Left ventricle myocardium superior (tissue), 1 donor: ENCODE results near the gene TIAM1. TPM values are rescaled to one million over a fixed set of nuclear protein-coding genes. Genes with fewer than 3 reads are reported as not detected.

Source experiments
- ATAC-seq: fragments of 200-7000 bp; cut with Tn5 transposase; one replicate; pipeline ENCODE4 v1.9.1; 2020; ENCODE audit warnings: mild to moderate bottlenecking, moderate library complexity
- DNase-seq: peaks from one replicate; pipeline ENCODE4 v3.0.0-alpha.2; 2020
- intact Hi-C: fragments of 100-400 bp; cut with micrococcal nuclease; formaldehyde crosslinking; loops from one replicate; pipeline ENCODE4 v1.11.0; 2022
- total RNA-seq: library from RNA; stranded (reverse); fragmentation: NEBNext Ultra II Directional; extraction: Animal tissue kit (Norgen Biotek cat#: 25700); gene quantifications from one replicate; pipeline ENCODE4 v1.2.1, GENCODE V29; 2021
- donor health status: DM: no; HTN: yes; CAD: no; lungs with severe emphysema.

TIAM1 gene
- total RNA-seq, 1 donor from 2014 or later = 1.8 TPM

GRCh38 chr21:31075848-31076247 lies 268.2 kb downstream of the TIAM1 start:
- intact Hi-C loops = no loop called here
- no peak for DNase-seq
- ATAC-seq = no peak

GRCh38 chr21:31072533-31072932 lies 271.5 kb downstream of the TIAM1 start:
- DNase-seq (no peak), ATAC-seq (no peak)
- intact Hi-C loops = no loop called here
